ENCODE results near the gene APPBP2. TPM values are rescaled to one million over a fixed set of nuclear protein-coding genes. Genes with fewer than 3 reads are reported as not detected.

APPBP2 gene
- total and polyA plus RNA-seq, 2 donors from 2014 or later, result 10.9 to 44.4 TPM

DNA sequence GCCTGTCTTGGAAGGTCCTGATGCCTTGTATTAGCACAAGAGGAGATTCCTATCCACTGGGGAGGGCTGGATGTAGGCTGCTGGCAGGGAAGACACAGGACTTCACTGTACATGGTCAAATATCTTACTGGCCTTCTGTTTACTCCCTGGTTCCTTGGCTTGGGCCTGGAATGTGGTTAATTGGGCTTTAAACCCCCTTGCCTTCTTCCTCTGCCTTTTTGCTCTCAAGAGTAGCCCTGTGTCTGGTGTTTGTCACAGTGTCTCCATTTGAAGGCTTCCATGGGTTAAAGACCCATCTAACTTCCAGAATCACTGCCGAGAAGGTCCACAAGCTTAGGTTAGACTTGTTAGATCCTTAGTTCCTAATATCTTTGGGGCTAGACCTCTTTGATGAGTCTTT, 110.9 kb downstream of the APPBP2 start:
- H3K27ac ChIP-seq (ENCODE audit: low read depth in 2 of 2, low read length in 2 of 2), result no peak overlapping the region
- H3K27me3 ChIP-seq (ENCODE audit: control insufficient read depth, insufficient read depth, low read length), result no peaks in the 10 kb centered on the region
- FAIRE-seq (no peak), DNase-seq (peak in 1 of 5 donors; percentile 2)
- intact Hi-C loops (cut with DNase I), result no loop called here
- H3K4me1 ChIP-seq (ENCODE audit: control insufficient read depth in 2 of 3, insufficient read depth in 2 of 3, low read depth in 1 of 3, low read length in 3 of 3), result no peaks in the 10 kb centered on the region
- TF ChIP-seq, protein P1, sequence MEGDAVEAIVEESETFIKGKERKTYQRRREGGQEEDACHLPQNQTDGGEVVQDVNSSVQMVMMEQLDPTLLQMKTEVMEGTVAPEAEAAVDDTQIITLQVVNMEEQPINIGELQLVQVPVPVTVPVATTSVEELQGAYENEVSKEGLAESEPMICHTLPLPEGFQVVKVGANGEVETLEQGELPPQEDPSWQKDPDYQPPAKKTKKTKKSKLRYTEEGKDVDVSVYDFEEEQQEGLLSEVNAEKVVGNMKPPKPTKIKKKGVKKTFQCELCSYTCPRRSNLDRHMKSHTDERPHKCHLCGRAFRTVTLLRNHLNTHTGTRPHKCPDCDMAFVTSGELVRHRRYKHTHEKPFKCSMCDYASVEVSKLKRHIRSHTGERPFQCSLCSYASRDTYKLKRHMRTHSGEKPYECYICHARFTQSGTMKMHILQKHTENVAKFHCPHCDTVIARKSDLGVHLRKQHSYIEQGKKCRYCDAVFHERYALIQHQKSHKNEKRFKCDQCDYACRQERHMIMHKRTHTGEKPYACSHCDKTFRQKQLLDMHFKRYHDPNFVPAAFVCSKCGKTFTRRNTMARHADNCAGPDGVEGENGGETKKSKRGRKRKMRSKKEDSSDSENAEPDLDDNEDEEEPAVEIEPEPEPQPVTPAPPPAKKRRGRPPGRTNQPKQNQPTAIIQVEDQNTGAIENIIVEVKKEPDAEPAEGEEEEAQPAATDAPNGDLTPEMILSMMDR (IDR thresholded peaks at IDR 0.05; ENCODE audit: borderline replicate concordance, extremely low read depth, insufficient read depth), result no peak
- H3K36me3 ChIP-seq (ENCODE audit: control insufficient read depth in 2 of 3, insufficient read depth in 3 of 3, low read length in 3 of 3), result no peaks in the 10 kb centered on the region
- no peak overlapping the region for H3K9ac ChIP-seq (ENCODE audit: low read length in 3 of 3)
- no peak overlapping the region for H3K4me3 ChIP-seq (ENCODE audit: low read length in 3 of 3)
- no peaks in the 10 kb centered on the region for H3K9me3 ChIP-seq (ENCODE audit: control insufficient read depth in 2 of 3, insufficient read depth in 1 of 3, low read length in 3 of 3)

GRCh38 chr17:60412701-60413100, 113.3 kb downstream of the APPBP2 start:
- Histone ChIP-seq H3K9me3 (ENCODE audit: control insufficient read depth in 2 of 3, insufficient read depth in 1 of 3, low read length in 3 of 3) (no peaks in the 10 kb centered on the region), H3K4me1 (ENCODE audit: control insufficient read depth in 2 of 3, insufficient read depth in 2 of 3, low read depth in 1 of 3, low read length in 3 of 3) (no peaks in the 10 kb centered on the region), H3K27me3 (ENCODE audit: control insufficient read depth, insufficient read depth, low read length) (no peaks in the 10 kb centered on the region), H3K9ac (ENCODE audit: low read length in 3 of 3) (no peak overlapping the region), H3K4me3 (ENCODE audit: low read length in 3 of 3) (no peak overlapping the region), H3K36me3 (ENCODE audit: control insufficient read depth in 2 of 3, insufficient read depth in 3 of 3, low read length in 3 of 3) (no peaks in the 10 kb centered on the region), H3K27ac (ENCODE audit: low read depth in 2 of 2, low read length in 2 of 2) (no peak overlapping the region)
- intact Hi-C loops (cut with DNase I), result no loop called here
- TF ChIP-seq, protein P1 (IDR thresholded peaks at IDR 0.05; ENCODE audit: borderline replicate concordance, extremely low read depth, insufficient read depth), result no peak
- DNase-seq (no peak), FAIRE-seq (no peak)

DNA sequence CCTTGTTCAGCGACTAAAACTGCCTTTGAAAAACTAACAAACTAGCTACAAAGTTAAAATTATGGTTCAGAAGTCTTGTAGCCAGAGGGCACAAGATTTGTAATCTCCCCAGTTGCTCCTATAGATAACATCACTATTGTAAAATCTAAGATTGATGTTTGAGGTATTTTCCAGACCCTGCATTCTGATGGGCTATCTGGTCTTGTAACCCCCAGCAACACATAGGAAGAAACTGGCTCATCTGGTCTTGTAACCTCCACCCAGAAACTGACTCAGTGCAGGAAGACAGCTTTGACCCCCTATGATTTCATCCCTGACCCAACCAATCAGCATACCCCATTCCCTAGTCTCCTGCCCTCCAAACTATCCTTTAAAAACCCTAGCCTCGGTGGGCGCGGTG, 116.0 kb downstream of the APPBP2 start:
- Histone ChIP-seq H3K36me3 (ENCODE audit: control insufficient read depth in 2 of 3, insufficient read depth in 3 of 3, low read length in 3 of 3) (no peaks in the 10 kb centered on the region), H3K4me1 (ENCODE audit: control insufficient read depth in 2 of 3, insufficient read depth in 2 of 3, low read depth in 1 of 3, low read length in 3 of 3) (no peaks in the 10 kb centered on the region), H3K27ac (ENCODE audit: low read depth in 2 of 2, low read length in 2 of 2) (no peak overlapping the region), H3K27me3 (ENCODE audit: control insufficient read depth, insufficient read depth, low read length) (no peaks in the 10 kb centered on the region), H3K4me3 (ENCODE audit: low read length in 3 of 3) (no peak overlapping the region), H3K9ac (ENCODE audit: low read length in 3 of 3) (no peak overlapping the region), H3K9me3 (ENCODE audit: control insufficient read depth in 2 of 3, insufficient read depth in 1 of 3, low read length in 3 of 3) (no peaks in the 10 kb centered on the region)
- intact Hi-C loops (cut with DNase I), result no loop called here
- TF ChIP-seq, protein P1 (IDR thresholded peaks at IDR 0.05; ENCODE audit: borderline replicate concordance, extremely low read depth, insufficient read depth), result no peak
- no peak for FAIRE-seq
- peak in 1 of 5 donors; percentile 5 for DNase-seq

DNA sequence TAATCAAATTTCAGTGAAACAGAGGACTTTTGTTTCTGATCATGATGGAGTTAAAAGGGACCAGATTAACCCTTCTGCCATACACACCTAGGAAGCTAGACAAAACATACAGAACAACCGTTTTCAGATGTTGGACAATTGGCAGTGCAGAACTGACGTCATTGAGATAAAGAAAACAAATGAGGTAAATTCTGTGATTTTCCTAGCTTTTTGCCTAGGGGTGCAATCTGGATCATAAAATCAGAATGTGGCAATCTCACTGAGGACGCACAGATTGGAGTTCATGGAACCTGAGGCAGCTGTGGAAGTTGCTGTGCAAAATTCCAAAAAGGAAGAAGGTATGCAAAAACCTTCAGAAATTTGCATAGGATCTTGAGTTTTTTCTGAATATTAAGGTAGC, 119.2 kb downstream of the APPBP2 start:
- Histone ChIP-seq H3K36me3 (ENCODE audit: control insufficient read depth in 2 of 3, insufficient read depth in 3 of 3, low read length in 3 of 3) (no peaks in the 10 kb centered on the region), H3K27me3 (ENCODE audit: control insufficient read depth, insufficient read depth, low read length) (no peaks in the 10 kb centered on the region), H3K27ac (ENCODE audit: low read depth in 2 of 2, low read length in 2 of 2) (no peak overlapping the region), H3K4me3 (ENCODE audit: low read length in 3 of 3) (no peak overlapping the region), H3K4me1 (ENCODE audit: control insufficient read depth in 2 of 3, insufficient read depth in 2 of 3, low read depth in 1 of 3, low read length in 3 of 3) (no peaks in the 10 kb centered on the region), H3K9me3 (ENCODE audit: control insufficient read depth in 2 of 3, insufficient read depth in 1 of 3, low read length in 3 of 3) (no peaks in the 10 kb centered on the region), H3K9ac (ENCODE audit: low read length in 3 of 3) (no peak overlapping the region)
- FAIRE-seq, result no peak
- TF ChIP-seq, protein P1 (IDR thresholded peaks at IDR 0.05; ENCODE audit: borderline replicate concordance, extremely low read depth, insufficient read depth), result no peak
- intact Hi-C loops (cut with DNase I), result no loop called here
- DNase-seq, result no peak
